Measurements from ENCODE around the gene CCR1.

- TF ChIP-seq, protein P1, sequence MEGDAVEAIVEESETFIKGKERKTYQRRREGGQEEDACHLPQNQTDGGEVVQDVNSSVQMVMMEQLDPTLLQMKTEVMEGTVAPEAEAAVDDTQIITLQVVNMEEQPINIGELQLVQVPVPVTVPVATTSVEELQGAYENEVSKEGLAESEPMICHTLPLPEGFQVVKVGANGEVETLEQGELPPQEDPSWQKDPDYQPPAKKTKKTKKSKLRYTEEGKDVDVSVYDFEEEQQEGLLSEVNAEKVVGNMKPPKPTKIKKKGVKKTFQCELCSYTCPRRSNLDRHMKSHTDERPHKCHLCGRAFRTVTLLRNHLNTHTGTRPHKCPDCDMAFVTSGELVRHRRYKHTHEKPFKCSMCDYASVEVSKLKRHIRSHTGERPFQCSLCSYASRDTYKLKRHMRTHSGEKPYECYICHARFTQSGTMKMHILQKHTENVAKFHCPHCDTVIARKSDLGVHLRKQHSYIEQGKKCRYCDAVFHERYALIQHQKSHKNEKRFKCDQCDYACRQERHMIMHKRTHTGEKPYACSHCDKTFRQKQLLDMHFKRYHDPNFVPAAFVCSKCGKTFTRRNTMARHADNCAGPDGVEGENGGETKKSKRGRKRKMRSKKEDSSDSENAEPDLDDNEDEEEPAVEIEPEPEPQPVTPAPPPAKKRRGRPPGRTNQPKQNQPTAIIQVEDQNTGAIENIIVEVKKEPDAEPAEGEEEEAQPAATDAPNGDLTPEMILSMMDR (conservative IDR thresholded peaks at IDR 0.05) = no peak
- TF ChIP-seq EZH2 (IDR thresholded peaks at IDR 0.05; ENCODE audit: low read depth) = no peak
Measured at GRCh38 chr3:46154311-46154710, 53.8 kb downstream of the CCR1 start.
